GM12865 (cell line): Measurements from ENCODE around the gene PTPRN2.

Experiments
- DNase-seq: peaks from one replicate; pipeline ENCODE4 v3.0.0; 2010; ENCODE audit warnings: low read depth
- H3K4me3 ChIP-seq: 2 replicates; pipeline ENCODE4 v1.5.1; 2011; ENCODE audit warnings: mild to moderate bottlenecking, low read depth, low read length, control low read depth
- TF ChIP-seq, protein P1 (sequence below): IDR thresholded peaks from 2 replicates; pipeline ENCODE4 v1.5.1; 2011; ENCODE audit warnings: low read length, control low read depth, low read depth, inconsistent platforms; ENCODE audit not compliant: insufficient read depth; ENCODE audit errors: missing control alignments

The PTPRN2 gene

DNA sequence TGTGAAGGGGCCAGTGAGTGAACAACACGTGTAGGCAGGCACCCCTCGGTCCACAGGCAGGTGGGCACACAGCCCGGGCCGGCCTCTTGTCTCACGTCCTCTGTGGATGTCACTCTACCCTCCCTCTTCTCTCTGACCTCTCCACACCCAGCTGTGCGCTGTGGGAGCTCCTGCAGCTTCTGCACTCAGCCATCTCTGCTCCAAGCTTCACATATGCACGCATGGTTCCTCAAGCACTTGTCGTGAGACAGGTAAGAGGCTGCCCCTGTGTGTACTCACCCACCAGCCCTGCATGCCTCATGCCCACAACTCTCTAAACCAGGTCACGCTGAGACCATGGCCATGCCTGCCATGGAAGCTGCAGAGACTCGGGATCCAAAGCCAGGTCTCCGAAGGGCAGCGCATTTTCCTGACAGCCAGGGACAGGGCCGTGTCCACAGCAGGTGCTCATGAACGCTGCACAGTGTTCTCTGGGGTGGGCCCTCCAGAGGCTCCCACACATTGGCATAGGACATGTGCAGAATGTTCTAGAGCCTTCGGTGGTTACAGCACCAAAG is 477.5 kb downstream of the PTPRN2 start:
- DNase-seq = no peak
- H3K4me3 ChIP-seq = no peak overlapping the region
- TF ChIP-seq, protein P1, sequence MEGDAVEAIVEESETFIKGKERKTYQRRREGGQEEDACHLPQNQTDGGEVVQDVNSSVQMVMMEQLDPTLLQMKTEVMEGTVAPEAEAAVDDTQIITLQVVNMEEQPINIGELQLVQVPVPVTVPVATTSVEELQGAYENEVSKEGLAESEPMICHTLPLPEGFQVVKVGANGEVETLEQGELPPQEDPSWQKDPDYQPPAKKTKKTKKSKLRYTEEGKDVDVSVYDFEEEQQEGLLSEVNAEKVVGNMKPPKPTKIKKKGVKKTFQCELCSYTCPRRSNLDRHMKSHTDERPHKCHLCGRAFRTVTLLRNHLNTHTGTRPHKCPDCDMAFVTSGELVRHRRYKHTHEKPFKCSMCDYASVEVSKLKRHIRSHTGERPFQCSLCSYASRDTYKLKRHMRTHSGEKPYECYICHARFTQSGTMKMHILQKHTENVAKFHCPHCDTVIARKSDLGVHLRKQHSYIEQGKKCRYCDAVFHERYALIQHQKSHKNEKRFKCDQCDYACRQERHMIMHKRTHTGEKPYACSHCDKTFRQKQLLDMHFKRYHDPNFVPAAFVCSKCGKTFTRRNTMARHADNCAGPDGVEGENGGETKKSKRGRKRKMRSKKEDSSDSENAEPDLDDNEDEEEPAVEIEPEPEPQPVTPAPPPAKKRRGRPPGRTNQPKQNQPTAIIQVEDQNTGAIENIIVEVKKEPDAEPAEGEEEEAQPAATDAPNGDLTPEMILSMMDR = no peak

DNA sequence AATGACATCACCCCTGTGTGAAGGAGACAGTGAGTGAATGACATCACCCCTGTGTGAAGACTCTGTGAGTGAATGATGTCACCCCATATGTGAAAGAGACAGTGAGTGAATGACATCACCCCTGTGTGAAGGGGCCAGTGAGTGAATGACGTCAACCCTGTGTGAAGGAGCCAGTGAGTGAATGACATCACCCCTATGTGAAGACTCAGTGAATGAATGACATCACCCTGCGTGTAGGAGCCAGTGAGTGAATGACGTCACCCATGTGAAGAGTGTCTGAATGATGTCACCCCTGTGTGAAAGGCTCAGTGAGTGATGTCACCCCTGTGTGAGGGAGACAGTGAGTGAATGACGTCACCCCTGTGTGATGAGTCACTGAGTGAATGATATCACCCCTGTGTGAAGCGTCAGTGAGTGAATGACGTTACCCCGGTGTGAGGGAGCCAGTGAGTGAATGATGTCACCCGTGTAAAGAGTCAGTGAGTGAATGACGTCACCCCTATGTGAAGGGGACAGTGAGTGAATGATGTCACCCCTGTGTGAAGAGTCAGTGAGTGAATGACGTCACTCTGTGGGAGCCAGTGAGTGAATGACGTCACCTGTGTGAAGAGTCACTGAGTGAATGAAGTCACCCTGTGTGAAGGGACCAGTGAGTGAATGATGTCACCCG is 478.1 kb downstream of the PTPRN2 start:
- H3K4me3 ChIP-seq = no peak overlapping the region
- TF ChIP-seq, protein P1 = no peak
- DNase-seq = peak; percentile 2

DNA sequence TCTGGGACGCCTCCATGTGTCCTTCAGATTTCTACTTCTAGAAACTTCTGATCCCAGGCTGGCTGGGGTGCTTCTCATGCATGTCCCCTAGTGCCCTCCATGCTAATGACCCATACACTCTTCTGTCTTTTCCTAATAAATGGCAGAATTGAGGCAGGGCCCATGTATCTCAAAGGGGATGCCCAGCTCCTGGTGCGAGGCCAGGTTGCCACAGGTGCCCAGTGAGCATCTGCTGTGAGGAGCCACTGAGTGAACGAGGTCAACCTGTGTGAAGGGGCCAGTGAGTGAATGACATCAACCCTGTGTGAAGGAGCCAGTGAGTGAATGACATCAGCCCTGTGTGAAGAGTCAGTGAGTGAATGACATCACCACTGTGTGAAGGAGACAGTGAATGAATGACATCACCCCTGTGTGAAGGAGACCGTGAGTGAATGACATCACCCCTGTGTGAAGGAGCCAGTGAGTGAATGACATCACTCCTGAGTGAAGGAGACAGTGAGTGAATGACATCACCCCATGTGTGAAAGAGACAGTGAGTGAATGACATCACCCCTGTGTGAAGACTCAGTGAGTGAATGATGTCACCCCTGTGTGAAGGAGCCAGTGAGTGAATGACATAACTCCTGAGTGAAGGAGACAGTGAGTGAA is 478.9 kb downstream of the PTPRN2 start:
- TF ChIP-seq, protein P1 = no peak
- DNase-seq = no peak

GRCh38 chr7:158107806-158108205 is 479.8 kb downstream of the PTPRN2 start:
- H3K4me3 ChIP-seq = no peak overlapping the region
- TF ChIP-seq, protein P1 = no peak
- no peak for DNase-seq

More for the DNA sequence above, 478.9 kb downstream of the PTPRN2 start:
- H3K4me3 ChIP-seq = no peak overlapping the region

GRCh38 chr7:158106272-158106671 is 481.4 kb downstream of the PTPRN2 start:
- TF ChIP-seq, protein P1 = no peak
- DNase-seq = no peak
- no peak overlapping the region for H3K4me3 ChIP-seq

DNA sequence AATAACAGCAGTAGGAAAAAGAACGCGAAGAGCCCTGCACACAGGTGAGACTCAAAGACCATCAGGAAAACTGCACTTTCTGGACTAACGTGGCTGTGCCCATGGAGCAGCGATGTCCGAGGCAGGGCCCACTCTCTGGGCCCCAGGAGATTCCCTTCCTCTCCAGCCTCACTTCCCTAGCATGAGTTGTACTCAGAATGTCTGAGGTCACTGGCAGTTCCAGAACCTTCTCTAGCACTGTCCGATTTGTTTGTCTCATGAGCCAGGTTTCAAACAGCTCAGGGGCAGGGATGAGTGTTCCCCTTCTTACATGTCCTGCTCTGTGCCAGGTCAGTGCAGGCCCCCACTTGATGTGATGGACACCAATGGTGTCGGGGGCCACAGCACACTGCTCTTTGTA is 484.2 kb downstream of the PTPRN2 start:
- TF ChIP-seq, protein P1 = no peak
- DNase-seq = no peak
- H3K4me3 ChIP-seq = no peak overlapping the region
